Measurements from ENCODE around the gene GNPTAB. TPM values are rescaled to one million over a fixed set of nuclear protein-coding genes. Genes with fewer than 3 reads are reported as not detected.
"Not testable (repeated sequence)": the region's sequence is repeated elsewhere in the genome, so short reads cannot be mapped to it uniquely, and the experiment has no call there.

GNPTAB gene
- total RNA-seq, 1 experiment from 2014 or later, result 22.3 TPM

DNA sequence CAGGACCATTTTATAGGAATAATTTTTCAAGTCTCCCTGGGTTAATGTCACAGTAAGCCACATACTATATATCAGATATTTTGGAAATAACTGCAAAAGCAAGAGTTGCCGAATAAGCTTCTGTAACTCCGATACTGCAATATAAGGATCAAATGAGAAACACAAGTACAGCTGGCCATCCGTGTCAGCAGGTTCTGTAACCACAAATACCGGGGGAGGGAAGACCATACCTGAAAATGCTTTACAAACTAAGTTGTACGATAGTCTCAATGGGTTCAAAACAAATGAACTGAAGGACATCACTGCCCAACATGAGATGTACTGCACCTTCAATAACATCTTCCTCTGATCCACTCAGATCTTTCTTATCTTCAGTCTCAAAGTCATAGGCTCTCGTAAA is 93.3 kb downstream of the GNPTAB start:
- no peak for DNase-seq (ENCODE audit: low read depth)

- not testable (repeated sequence) for DNase-seq (ENCODE audit: low read depth)
Measured at GRCh38 chr12:101734482-101734881, 96.3 kb downstream of the GNPTAB start.

DNA sequence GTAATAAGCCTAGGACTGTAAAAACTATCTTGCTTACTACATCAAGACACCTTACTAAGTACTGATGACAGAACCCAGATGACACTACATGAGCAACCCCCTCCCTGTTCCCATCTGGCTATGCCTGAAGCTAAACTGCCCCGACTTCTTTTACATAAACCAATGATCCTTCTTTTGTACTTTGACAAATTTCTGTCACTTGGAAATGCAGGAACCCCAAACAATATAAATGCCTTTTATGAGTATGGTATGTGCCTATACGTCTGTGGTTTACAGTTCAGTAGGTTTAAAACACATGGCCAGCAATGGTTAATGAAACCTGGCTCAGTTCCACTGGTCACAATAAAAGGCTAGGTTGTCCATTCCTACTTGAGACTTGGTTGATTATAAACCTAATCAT is 97.6 kb downstream of the GNPTAB start:
- DNase-seq (ENCODE audit: low read depth), result no peak

DNA sequence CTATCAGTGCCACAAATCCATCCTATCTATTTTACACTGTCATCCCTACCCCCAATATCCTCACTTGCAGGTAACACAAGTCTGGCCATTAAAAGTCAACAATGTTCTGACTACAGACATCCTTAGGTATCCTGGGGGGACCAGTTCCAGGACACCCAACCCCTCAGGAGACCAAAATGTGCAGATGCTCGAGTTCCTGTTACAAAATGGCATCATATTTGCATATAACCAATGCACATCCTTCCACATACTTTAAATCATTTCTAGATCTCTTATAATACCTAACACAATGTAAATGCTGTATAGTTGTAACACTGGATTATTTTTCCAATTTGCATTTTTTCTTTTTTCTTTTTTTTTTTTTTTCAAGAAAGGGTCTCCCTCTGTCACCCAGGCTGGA is 98.4 kb downstream of the GNPTAB start:
- no peak for DNase-seq (ENCODE audit: low read depth)

DNA sequence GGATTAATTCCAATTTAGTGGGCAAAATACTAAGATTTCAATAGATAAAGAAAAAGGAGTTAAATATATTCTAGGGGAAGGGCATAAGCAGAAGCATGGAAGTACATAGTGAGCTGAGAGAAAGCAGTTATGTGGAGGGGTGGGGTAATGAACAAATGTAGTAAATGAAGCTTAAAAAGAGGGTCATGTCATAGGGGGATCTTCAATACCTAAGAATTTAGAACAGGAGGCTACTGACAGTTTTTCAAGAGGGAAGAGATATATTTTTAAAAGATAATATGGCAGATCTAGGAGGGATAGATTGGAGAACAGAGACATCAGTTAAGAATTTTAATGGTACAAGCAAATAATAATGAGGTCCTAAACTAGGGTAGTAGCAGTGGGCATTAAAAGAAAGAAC is 100.9 kb downstream of the GNPTAB start:
- no peak for DNase-seq (ENCODE audit: low read depth)

- DNase-seq (ENCODE audit: low read depth), result peak; percentile 15
Measured at GRCh38 chr12:101727098-101727497, 103.7 kb downstream of the GNPTAB start.

GRCh38 chr12:101722392-101722791 is 108.4 kb downstream of the GNPTAB start:
- DNase-seq (ENCODE audit: low read depth), result no peak

DNA sequence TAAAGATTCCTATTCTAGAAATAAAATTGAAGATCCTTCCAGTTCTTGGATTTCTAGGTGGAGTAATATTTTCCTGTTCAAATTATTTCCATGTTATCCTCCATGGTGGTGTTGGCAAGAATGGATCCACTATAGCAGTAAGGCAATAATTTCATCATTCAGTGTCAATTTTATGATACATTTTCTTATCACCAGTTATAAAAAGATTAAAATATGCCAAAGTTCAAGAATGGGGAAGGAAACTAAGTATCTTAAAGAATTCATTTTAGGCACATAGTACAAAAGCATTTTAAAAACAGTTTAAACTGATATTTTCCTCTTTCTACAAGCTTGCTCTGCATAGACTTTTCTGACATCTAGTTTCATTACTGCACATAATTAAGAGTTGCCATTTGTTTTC is 110.6 kb downstream of the GNPTAB start:
- DNase-seq (ENCODE audit: low read depth), result no peak

- DNase-seq (ENCODE audit: low read depth), result peak; percentile 6
Measured at GRCh38 chr12:101719566-101719965, 111.2 kb downstream of the GNPTAB start.

DNA sequence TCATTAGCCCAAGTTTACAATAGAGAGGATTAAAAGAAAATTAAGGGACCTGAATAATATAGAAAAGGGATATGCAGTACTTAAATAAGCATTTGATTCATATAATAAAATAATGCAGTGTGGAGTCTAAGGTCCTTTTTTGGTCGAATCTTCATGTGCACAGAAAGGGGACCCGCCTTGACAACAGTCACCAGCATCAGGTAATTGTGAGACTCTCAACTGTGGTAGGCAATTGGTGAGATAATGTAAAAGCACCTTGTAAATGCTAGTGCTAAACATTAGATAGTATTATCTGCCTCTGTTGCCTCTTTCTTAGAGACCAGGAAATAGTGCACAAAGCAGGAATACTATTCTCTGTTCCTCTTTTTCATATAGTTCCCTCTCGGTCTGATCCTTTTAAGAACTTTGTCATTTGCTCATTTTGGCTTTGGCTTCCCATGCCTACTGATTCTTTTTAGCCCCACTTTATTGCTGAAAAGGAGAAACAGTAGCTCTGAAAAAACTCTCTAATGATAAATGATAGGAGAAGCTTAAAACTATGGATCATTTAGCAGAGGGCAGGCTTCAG is 115.8 kb downstream of the GNPTAB start:
- no peak for DNase-seq (ENCODE audit: low read depth)

GRCh38 chr12:101713930-101714329 is 116.8 kb downstream of the GNPTAB start:
- DNase-seq (ENCODE audit: low read depth), result no peak

- DNase-seq (ENCODE audit: low read depth), result no peak
Measured at GRCh38 chr12:101713059-101713682, 117.6 kb downstream of the GNPTAB start.

GRCh38 chr12:101710288-101710687 is 120.5 kb downstream of the GNPTAB start:
- DNase-seq (ENCODE audit: low read depth), result no peak

DNA sequence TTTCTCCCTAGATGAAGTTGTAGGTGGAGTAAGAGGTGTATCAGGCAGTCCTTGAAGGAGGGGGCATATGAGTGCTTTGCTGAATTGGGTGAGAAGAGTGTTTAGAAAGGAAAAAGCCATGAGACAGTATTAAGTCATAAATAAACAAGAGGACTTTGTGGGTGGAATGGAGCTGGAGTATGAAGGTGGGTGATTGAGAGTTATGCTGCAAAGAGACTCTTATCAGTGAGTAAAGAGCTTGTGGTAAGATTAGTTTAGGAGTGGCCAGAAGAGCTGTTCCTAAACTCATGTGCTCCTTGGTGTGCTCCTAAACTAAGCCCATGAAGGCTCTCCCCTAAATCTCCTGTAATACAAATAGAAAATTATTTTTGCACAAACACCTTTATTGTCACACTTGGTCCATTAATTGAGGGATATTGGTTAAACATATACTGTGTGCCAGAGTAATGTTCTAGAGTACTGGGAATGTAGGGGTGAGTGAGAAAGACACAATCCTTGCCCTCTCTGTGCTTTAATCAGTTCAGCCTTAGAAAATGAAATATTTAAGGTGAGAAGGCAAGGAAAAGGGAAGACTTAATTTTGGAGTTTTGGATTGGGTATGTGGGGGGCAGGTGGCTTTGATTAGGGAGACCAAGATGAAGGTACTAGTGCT is 123.5 kb downstream of the GNPTAB start:
- peak; percentile 26 for DNase-seq (ENCODE audit: low read depth)

DNA sequence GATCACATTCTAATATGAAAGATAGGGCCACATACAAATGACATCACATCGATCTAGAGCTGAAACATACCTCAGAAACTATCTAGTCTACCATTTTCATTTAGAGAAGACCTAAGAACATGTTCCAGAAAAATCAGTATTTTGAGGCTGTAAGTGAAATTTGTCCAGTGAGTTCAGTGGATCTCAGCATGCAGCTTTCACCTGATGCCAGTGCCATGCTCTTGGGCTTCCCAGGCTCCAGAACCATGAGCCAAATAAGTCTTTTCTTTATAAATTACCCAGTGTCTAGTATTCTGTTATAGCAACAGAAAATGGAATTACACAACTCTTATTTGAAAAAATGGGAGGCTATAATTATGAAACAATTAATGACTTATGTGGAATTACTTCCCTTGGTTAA is 124.4 kb downstream of the GNPTAB start:
- no peak for DNase-seq (ENCODE audit: low read depth)

- DNase-seq (ENCODE audit: low read depth), result no peak
Measured at GRCh38 chr12:101703487-101703886, 127.3 kb downstream of the GNPTAB start.

- no peak for DNase-seq (ENCODE audit: low read depth)
Measured at GRCh38 chr12:101700299-101700820, 130.4 kb downstream of the GNPTAB start.

DNA sequence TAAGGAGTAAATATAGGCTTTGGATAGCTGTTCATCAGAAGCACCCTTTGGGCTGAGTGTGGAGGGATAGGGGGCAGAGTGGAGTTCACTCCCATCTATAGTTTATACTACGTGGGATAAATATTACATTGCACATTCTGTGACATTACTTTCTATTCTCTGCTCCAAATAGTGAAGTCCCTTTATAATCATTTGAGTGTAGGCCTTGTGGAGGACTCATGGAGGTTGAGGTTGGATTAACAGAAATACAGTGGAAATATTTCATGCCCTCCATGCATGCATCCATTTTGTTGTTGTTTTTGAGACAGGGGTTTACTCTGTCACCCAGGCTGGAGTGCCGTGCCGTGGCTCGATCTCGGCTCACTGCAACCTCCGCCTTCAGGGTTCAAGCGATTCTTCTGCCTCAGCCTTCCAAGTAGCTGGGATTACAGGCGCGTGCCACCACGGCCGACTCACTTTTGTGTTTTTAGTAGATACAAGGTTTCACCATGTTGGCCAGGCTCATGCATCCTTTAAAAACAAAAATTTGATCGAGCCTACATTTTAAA is 131.9 kb downstream of the GNPTAB start:
- peak; percentile 12 for DNase-seq (ENCODE audit: low read depth)

DNA sequence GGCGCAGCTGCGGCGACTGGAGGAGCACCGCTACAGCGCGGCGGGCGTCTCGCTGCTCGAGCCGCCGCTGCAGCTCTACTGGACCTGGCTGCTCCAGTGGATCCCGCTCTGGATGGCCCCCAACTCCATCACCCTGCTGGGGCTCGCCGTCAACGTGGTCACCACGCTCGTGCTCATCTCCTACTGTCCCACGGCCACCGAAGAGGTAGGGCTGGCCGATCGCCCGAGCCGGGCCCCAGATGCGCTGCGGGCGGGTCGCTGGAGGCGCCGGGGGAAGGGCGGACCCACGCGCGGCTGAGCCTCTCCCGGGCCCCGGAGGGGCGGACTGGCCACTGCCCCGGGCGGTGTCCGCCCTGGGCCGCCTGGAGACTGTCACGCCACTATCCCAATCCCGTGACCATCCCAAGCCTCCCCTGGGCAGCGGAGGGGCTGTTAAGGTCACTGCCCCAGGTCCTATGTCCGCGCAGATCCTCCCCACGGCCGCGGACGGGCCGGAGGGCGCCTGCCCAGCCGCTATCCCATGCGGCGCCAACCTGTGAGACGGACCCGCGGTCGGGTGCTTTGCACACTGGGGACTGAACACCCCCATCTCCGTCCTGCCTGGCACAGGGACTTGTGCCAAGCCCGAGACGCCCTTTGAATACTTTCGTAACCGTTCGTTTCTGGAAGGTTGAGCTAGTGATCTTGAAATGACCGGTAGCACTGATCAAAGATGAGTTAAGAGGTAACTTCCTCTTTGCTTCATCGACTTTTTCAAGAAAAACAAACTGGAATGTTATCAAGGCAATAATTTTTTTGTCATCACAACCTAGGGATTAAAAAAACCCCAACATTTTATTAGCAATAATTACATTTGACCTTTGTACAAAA is 132.6 kb downstream of the GNPTAB start:
- peak; percentile 53 for DNase-seq (ENCODE audit: low read depth)

GRCh38 chr12:101697197-101697929 is 133.4 kb downstream of the GNPTAB start, which contains the start of gene CHPT1:
Gene CHPT1 (plus strand): TSS chr12:101697640. CDS start chr12:101697862, 222 bp downstream.
- DNase-seq (ENCODE audit: low read depth), result peak; percentile 51

All from M059J (cell line).